K562 (cell line): Measurements from ENCODE around the gene MED20. TPM values are rescaled to one million over a fixed set of nuclear protein-coding genes. Genes with fewer than 3 reads are reported as not detected.

ENCODE experiments used
- ATAC-seq: fragments of 200-7000 bp; cut with Tn5 transposase; 3 replicates; pipeline ENCODE4 v1.9.1; 2020; ENCODE audit warnings: moderate library complexity
- BruUV-seq: library from RNA; stranded (reverse); fragments of 400-500 nt; replicated peaks from 2 replicates; lab custom pipeline; 2021; lab: Mats Ljungman, UMichigan
- CTCF ChIA-PET: fragments of 300-600 bp; formaldehyde crosslinking; extraction: SDS; loops from one replicate; lab custom pipeline; 2021; ENCODE audit warnings: low intra/inter-chr PET ratio; lab: Yijun Ruan, JAX
- POLR2A ChIA-PET: fragments of 300-600, 350-650 bp; sonication (Branson Sonifier 250); formaldehyde crosslinking; extraction: SDS; loops from one replicate; lab custom pipeline; 2021; ENCODE audit warnings: antibody characterized with exemption, inconsistent platforms; lab: Yijun Ruan, JAX
- DNase-seq, 4 experiments: peaks; one replicate each; pipeline versions ENCODE4 v3.0.0 to v3.0.0-alpha.2; 2011 to 2018; ENCODE audit warnings: low spot score in 3 of 4, mixed read lengths in 3 of 4; ENCODE audit errors: extremely low read depth in 1 of 4
- FAIRE-seq: peaks from 2 replicates; lab custom pipeline; 2011; peaks lifted over from hg19 to GRCh38; lab: Jason Lieb, UNC
- H2AFZ ChIP-seq: 2 replicates; pipeline ENCODE4 v1.6.0; 2011; ENCODE audit warnings: low read depth, low read length, control low read depth, inconsistent platforms
- H3K27ac ChIP-seq: fragments of 200-600 bp; 3 replicates; pipeline ENCODE4 v1.8.0; 2011; ENCODE audit warnings: low read depth, mild to moderate bottlenecking, control low read depth, inconsistent platforms, low read length, moderate library complexity, mixed read lengths; ENCODE audit errors: extremely low read depth
- H3K27me3 ChIP-seq, 2 experiments: fragments of 300-600 bp in 1 of 2; 2 replicates in 1 of 2; 3 replicates in 1 of 2; pipeline versions ENCODE4 v1.6.0 to v1.8.0; 2011; ENCODE audit warnings: inconsistent platforms in 2 of 2, low read length in 2 of 2, mild to moderate bottlenecking in 1 of 2, mixed read lengths in 1 of 2, moderate library complexity in 1 of 2; ENCODE audit not compliant: control insufficient read depth in 2 of 2, insufficient read depth in 2 of 2
- H3K36me3 ChIP-seq: fragments of 300-600 bp; 3 replicates; pipeline ENCODE4 v1.8.0; 2011; ENCODE audit warnings: mild to moderate bottlenecking, low read length, inconsistent platforms; ENCODE audit not compliant: control insufficient read depth, insufficient read depth
- H3K4me1 ChIP-seq, 2 experiments: fragments of 200-600 bp in 1 of 2; replicated peaks in 1 of 2; 2 replicates in 1 of 2; 3 replicates in 1 of 2; pipeline versions ENCODE4 v1.5.1 to v1.8.0; 2011; ENCODE audit warnings: inconsistent platforms in 2 of 2, low read length in 2 of 2, mild to moderate bottlenecking in 1 of 2, mixed read lengths in 1 of 2, moderate library complexity in 1 of 2; ENCODE audit not compliant: control insufficient read depth in 2 of 2, insufficient read depth in 2 of 2
- H3K4me2 ChIP-seq: 2 replicates; pipeline ENCODE4 v1.6.1; 2011; ENCODE audit warnings: low read length, control low read depth, inconsistent platforms, mixed read lengths; ENCODE audit not compliant: insufficient read depth
- H3K4me3 ChIP-seq: fragments of 200-600 bp; sonication (generic), shearing (Covaris generic); 2 replicates; pipeline ENCODE4 v1.5.1; 2016; ENCODE audit warnings: control low read depth, inconsistent platforms
- H3K79me2 ChIP-seq: fragments of 200-600 bp; 3 replicates; pipeline ENCODE4 v1.8.0; 2011; ENCODE audit warnings: low read length, inconsistent platforms; ENCODE audit not compliant: control insufficient read depth, insufficient read depth
- H3K9ac ChIP-seq, 2 experiments: 2 replicates each; pipeline versions ENCODE4 v1.6.0 to v1.6.1; 2011; ENCODE audit warnings: low read depth in 2 of 2, low read length in 2 of 2, control low read depth in 1 of 2, inconsistent platforms in 1 of 2, mild to moderate bottlenecking in 1 of 2, mixed read lengths in 1 of 2; ENCODE audit not compliant: insufficient read depth in 1 of 2
- H3K9me1 ChIP-seq: one replicate; pipeline ENCODE4 v1.6.0; 2011; ENCODE audit warnings: inconsistent platforms, mild to moderate bottlenecking, low read length, moderate library complexity; ENCODE audit not compliant: control insufficient read depth, insufficient read depth
- H3K9me3 ChIP-seq: replicated peaks from 2 replicates; pipeline ENCODE4 v1.5.1; 2011; ENCODE audit warnings: low read depth, low read length, inconsistent platforms; ENCODE audit not compliant: control insufficient read depth, insufficient read depth
- H4K20me1 ChIP-seq: replicated peaks from 2 replicates; pipeline ENCODE4 v1.6.1; 2011; ENCODE audit warnings: low read length, inconsistent platforms, mixed read lengths; ENCODE audit not compliant: control insufficient read depth, insufficient read depth
- CAMTA2 ChIP-seq: fragments of 250-450 bp; sonication (Bioruptor Pico); conservative IDR thresholded peaks from 2 replicates; pipeline ENCODE4 v1.5.1; 2022
- PRDM10 ChIP-seq: fragments of 450-650 bp; IDR thresholded peaks from 2 replicates; pipeline ENCODE4 v1.6.1; 2018; ENCODE audit not compliant: partially characterized antibody
- ZNF318 ChIP-seq, 2 experiments: fragments of 450-650 bp; IDR thresholded peaks; 2 replicates each; pipeline ENCODE4 v1.6.1; 2016; ENCODE audit warnings: mild to moderate bottlenecking in 2 of 2, borderline replicate concordance in 1 of 2, low read depth in 1 of 2, moderate library complexity in 1 of 2
- WGBS: fragments of 100-300 bp; shearing (Covaris generic); methylation state at CpG from one replicate; pipeline ENCODE4 v1.1.6; 2016; ENCODE audit warnings: low coverage, mixed read lengths; ENCODE audit not compliant: insufficient coverage; ENCODE audit errors: missing lambda C conversion rate; 5-methylcytosine and 5-hydroxymethylcytosine counted together
- in situ Hi-C: fragments of 300-500 bp; cut with MboI; formaldehyde crosslinking; loops from 4 replicates; pipeline ENCODE4 v1.15.0; 2018; ENCODE audit warnings: inconsistent platforms, mixed read lengths
- intact Hi-C: fragments of 100-400 bp; cut with micrococcal nuclease; formaldehyde crosslinking; loops from 2 replicates; pipeline ENCODE4 v1.14.2; 2022
- polyA plus RNA-seq, 8 experiments: library from polyadenylated mRNA; depleted of rRNA in 4 of 8; stranded (reverse) in 5 of 8; unstranded in 3 of 8; fragments of >200 nt; fragmentation: Nextera tagmentation in 2 of 8; fragmentation: Illumina TruSeq in 1 of 8; extraction: Ambion mirVana in 2 of 8; extraction: Trizol in 1 of 8; gene quantifications; 2 replicates each; pipeline versions ENCODE4 v1.2.1 to v1.2.3, GENCODE V29; 2011 to 2014; ENCODE audit warnings: inconsistent platforms in 1 of 8, missing spikeins in 1 of 8
- total RNA-seq, 7 experiments: library from RNA; depleted of rRNA in 6 of 7; stranded (reverse); fragments of >200 nt in 6 of 7; fragmentation: Illumina TruSeq in 2 of 7; extraction: Trizol in 2 of 7; gene quantifications; 2 replicates each; pipeline versions ENCODE4 v1.2.1 to v1.2.3, GENCODE V29; 2011 to 2021; ENCODE audit warnings: low replicate concordance in 1 of 7
- TF ChIP-seq, protein P1 (sequence below): fragments of 450-650 bp; IDR thresholded peaks from 2 replicates; pipeline ENCODE4 v1.6.1; 2017; ENCODE audit warnings: antibody characterized with exemption, mild to moderate bottlenecking

MED20 gene
- total and polyA plus RNA-seq, 9 of the 15 experiments (the other 6 are each of a cell fraction or from before 2014, with no cell fraction given): 27.3 to 80.9 (median 46.0) TPM

DNA sequence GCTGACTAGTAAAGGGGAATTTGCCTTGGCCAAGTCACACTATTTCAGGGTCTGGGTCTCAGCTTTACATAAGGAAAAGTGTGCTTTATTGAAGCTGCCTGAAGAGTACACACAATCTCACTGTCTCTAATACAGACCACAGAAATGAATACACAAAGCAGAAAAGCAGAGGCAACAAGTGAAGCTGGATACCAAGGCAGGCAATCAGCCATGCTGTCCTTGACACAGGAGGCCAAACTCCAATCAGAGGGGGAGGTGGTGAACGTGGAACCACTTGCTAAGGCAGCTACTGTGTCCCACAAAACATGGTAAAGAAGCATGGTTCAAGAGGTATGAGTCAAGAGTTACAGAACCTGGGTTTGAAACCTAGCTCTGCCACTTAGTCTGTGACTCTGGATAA is 42.4 kb upstream of the MED20 start:
- ATAC-seq: no peak
- POLR2A ChIA-PET: interaction anchor here (1.1 to 1.4 kb wide), 4 partner anchors 10 to 65 kb away, joined by 3 to 7 read pairs (median 3); no protein-coding TSS in a partner anchor
- intact Hi-C loops: no loop called here
- peak; percentile 8 for TF ChIP-seq PRDM10
- no peak for TF ChIP-seq CAMTA2 (CRISPR knock-in tag)
- TF ChIP-seq, protein P1, sequence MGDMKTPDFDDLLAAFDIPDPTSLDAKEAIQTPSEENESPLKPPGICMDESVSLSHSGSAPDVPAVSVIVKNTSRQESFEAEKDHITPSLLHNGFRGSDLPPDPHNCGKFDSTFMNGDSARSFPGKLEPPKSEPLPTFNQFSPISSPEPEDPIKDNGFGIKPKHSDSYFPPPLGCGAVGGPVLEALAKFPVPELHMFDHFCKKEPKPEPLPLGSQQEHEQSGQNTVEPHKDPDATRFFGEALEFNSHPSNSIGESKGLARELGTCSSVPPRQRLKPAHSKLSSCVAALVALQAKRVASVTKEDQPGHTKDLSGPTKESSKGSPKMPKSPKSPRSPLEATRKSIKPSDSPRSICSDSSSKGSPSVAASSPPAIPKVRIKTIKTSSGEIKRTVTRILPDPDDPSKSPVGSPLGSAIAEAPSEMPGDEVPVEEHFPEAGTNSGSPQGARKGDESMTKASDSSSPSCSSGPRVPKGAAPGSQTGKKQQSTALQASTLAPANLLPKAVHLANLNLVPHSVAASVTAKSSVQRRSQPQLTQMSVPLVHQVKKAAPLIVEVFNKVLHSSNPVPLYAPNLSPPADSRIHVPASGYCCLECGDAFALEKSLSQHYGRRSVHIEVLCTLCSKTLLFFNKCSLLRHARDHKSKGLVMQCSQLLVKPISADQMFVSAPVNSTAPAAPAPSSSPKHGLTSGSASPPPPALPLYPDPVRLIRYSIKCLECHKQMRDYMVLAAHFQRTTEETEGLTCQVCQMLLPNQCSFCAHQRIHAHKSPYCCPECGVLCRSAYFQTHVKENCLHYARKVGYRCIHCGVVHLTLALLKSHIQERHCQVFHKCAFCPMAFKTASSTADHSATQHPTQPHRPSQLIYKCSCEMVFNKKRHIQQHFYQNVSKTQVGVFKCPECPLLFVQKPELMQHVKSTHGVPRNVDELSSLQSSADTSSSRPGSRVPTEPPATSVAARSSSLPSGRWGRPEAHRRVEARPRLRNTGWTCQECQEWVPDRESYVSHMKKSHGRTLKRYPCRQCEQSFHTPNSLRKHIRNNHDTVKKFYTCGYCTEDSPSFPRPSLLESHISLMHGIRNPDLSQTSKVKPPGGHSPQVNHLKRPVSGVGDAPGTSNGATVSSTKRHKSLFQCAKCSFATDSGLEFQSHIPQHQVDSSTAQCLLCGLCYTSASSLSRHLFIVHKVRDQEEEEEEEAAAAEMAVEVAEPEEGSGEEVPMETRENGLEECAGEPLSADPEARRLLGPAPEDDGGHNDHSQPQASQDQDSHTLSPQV: 0 out of 2 replicates have a peak, but pooled peaks have one; percentile 10
- TF ChIP-seq ZNF318 (IDR thresholded peaks at IDR 0.05; ENCODE audit: borderline replicate concordance in 1 of 2, low read depth in 1 of 2): no peak

More for the DNA sequence above, 42.4 kb upstream of the MED20 start:
- 15% methylated on average over 1 of the region's 1 CpG for WGBS
- Histone ChIP-seq H2AFZ (peak overlapping the region; percentile 24), H3K36me3 (no peaks in the 10 kb centered on the region), H3K27me3 (no peaks in the 10 kb centered on the region), H4K20me1 (no peaks in the 10 kb centered on the region), H3K4me1 (peaks cover 48 to 56% of the 10 kb centered on the region in 2 experiments), H3K9ac (peak overlapping the region in 1 of 2 experiments; percentile 31; a peak in 1 of 4 replicates), H3K9me3 (no peaks in the 10 kb centered on the region), H3K79me2 (no peaks in the 10 kb centered on the region), H3K4me3 (no peak overlapping the region), H3K9me1 (no peaks in the 10 kb centered on the region), H3K27ac (peak overlapping the region; percentile 48), H3K4me2 (no peak overlapping the region)
- in situ Hi-C loops: no loop called here
- DNase-seq (no peak), FAIRE-seq (no peak)
- CTCF ChIA-PET: no interaction called here
- BruUV-seq: no TSS peak
